Superior temporal gyrus (tissue), 1 donor: ENCODE measurements around the gene DNAJC16.
"Not testable (repeated sequence)": the region's sequence is repeated elsewhere in the genome, so short reads cannot be mapped to it uniquely, and the experiment has no call there.

Experiments
- DNase-seq: peaks from one replicate; pipeline ENCODE4 v3.0.0-alpha.2; 2016; ENCODE audit errors: extremely low spot score

DNAJC16 gene

GRCh38 chr1:15507278-15507677, 19.4 kb upstream of the DNAJC16 start:
- DNase-seq, result no peak

- DNase-seq, result no peak
Measured at GRCh38 chr1:15508700-15509487, 17.8 kb upstream of the DNAJC16 start.

- no peak for DNase-seq
Measured at GRCh38 chr1:15509586-15509985, 17.1 kb upstream of the DNAJC16 start.

- no peak for DNase-seq
Measured at GRCh38 chr1:15510611-15511405, 15.8 kb upstream of the DNAJC16 start.

GRCh38 chr1:15513192-15513591, 13.5 kb upstream of the DNAJC16 start:
- DNase-seq, result no peak

GRCh38 chr1:15513919-15514318, 12.7 kb upstream of the DNAJC16 start:
- DNase-seq, result no peak

GRCh38 chr1:15514557-15514956, 12.1 kb upstream of the DNAJC16 start:
- DNase-seq, result not testable (repeated sequence)

GRCh38 chr1:15515022-15515663, 11.5 kb upstream of the DNAJC16 start:
- DNase-seq, result no peak

- no peak for DNase-seq
Measured at GRCh38 chr1:15519625-15520024, 7.0 kb upstream of the DNAJC16 start.

- not testable (repeated sequence) for DNase-seq
Measured at GRCh38 chr1:15521206-15521906, 5.3 kb upstream of the DNAJC16 start.

- DNase-seq, result no peak
Measured at GRCh38 chr1:15522551-15522950, 4.1 kb upstream of the DNAJC16 start.

GRCh38 chr1:15523104-15524020, 3.3 kb upstream of the DNAJC16 start:
- peak; percentile 48 for DNase-seq

- DNase-seq, result no peak
Measured at GRCh38 chr1:15524021-15524282, 2.7 kb upstream of the DNAJC16 start, which contains the start of gene CASP9. CASP9 (minus strand) TSS chr1:15524215; CDS start chr1:15524200, 15 bp downstream.

GRCh38 chr1:15524283-15525049, 2.2 kb upstream of the DNAJC16 start:
- peak; percentile 97 for DNase-seq

GRCh38 chr1:15525050-15526020, 1.3 kb upstream of the DNAJC16 start:
- peak; percentile 56 for DNase-seq

GRCh38 chr1:15526021-15526489, 593 bp upstream of the DNAJC16 start:
- DNase-seq, result no peak

GRCh38 chr1:15531003-15531402, 4.4 kb downstream of the DNAJC16 start:
- DNase-seq, result no peak

GRCh38 chr1:15531682-15532081, 5.0 kb downstream of the DNAJC16 start:
- DNase-seq, result no peak

- no peak for DNase-seq
Measured at GRCh38 chr1:15538771-15539170, 12.1 kb downstream of the DNAJC16 start.
